GM21390 (cell line): ENCODE measurements around the gene POLRMT.
"Not testable (repeated sequence)": the region's sequence is repeated elsewhere in the genome, so short reads cannot be mapped to it uniquely, and the experiment has no call there.

Experiments
- ATAC-seq: cut with Tn5 transposase; IDR thresholded peaks from one replicate; pipeline ENCODE4 v1.9.1; 2021; ENCODE audit not compliant: unreplicated experiment

The POLRMT gene

DNA sequence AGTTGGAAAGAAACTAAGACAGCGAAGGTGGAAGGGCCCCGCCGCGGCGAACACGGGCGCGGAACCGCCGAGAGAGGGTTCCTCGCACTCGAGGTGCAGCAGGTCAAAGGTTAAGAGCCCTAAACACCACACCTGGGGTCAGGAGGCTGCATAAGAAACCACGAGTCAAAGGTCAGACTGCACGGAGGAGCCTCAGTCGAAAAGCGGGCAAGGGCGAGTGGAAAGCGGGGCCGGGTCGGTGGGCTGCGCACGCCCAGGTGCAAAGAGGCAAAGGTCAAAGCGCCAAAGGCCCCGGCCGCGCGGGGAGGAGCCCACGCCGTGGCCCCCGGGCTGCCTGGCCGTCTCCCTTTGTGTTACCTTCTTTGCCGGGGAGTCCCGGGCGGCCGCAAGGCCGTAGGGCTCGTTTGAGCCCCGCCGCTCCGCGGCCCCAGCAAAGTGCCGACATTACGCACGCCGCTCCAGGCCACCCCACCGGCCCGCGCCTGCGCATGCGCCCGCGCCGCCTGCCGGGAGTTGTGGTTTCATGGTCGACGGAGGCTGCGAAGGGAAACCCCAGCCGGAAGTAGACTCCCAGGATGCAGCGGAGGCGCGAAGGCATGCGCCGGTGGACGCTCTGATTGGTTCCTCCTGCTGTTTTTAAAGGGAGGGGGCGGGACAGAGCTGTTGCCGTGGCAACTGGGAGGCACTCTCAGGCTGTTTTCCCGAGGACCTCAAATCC is at the start of gene POLRMT:
Gene POLRMT (minus strand): TSS at position 470 of the 718 bp plus-strand sequence. CDS start 25 bp downstream, at position 445.
- ATAC-seq, result peak; percentile 76

DNA sequence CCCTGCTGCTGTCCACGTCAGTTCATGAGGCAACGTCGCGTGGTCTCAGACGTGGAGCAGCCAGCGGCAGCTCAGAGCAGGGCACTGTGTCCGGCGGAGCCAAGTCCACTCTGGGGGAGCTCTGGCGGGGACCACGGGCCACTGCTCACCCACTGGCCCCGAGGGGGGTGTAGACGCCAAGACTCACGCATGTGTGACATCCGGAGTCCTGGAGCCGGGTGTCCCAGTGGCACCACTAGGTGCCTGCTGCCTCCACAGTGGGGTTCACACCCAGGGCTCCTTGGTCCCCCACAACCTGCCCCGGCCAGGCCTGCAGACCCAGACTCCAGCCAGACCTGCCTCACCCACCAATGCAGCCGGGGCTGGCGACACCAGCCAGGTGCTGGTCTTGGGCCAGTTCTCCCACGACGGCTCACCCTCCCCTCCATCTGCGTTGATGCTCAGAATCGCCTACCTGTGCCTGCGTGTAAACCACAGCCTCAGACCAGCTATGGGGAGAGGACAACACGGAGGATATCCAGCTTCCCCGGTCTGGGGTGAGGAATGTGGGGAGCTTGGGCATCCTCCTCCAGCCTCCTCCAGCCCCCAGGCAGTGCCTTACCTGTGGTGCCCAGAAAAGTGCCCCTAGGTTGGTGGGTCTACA is 49.5 kb upstream of the POLRMT start:
- ATAC-seq, result no peak

DNA sequence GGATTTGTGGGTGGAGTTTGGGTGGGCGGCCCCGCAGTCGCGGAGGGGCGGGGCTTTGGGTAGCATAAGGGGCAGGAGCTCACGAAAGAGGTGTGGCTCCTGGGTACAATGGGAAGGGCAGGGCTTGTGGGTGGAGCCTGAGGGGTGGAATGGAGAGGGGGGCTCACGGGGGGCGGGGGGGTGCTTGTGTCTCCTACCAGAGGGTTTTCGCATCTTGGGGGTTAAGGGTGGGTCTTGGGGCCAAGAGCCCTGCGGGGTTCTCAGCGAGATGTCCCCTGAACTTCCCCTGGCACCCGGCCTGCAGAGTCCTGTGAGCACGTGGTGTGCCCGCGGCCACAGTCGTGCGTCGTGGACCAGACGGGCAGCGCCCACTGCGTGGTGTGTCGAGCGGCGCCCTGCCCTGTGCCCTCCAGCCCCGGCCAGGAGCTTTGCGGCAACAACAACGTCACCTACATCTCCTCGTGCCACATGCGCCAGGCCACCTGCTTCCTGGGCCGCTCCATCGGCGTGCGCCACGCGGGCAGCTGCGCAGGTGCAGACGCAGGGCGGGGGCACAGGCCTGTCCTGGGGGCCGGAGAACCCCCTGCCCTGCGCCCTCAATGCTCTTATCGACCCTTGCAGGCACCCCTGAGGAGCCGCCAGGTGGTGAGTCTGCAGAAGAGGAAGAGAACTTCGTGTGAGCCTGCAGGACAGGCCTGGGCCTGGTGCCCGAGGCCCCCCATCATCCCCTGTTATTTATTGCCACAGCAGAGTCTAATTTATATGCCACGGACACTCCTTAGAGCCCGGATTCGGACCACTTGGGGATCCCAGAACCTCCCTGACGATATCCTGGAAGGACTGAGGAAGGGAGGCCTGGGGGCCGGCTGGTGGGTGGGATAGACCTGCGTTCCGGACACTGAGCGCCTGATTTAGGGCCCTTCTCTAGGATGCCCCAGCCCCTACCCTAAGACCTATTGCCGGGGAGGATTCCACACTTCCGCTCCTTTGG is 48.0 kb upstream of the POLRMT start:
- ATAC-seq, result no peak

DNA sequence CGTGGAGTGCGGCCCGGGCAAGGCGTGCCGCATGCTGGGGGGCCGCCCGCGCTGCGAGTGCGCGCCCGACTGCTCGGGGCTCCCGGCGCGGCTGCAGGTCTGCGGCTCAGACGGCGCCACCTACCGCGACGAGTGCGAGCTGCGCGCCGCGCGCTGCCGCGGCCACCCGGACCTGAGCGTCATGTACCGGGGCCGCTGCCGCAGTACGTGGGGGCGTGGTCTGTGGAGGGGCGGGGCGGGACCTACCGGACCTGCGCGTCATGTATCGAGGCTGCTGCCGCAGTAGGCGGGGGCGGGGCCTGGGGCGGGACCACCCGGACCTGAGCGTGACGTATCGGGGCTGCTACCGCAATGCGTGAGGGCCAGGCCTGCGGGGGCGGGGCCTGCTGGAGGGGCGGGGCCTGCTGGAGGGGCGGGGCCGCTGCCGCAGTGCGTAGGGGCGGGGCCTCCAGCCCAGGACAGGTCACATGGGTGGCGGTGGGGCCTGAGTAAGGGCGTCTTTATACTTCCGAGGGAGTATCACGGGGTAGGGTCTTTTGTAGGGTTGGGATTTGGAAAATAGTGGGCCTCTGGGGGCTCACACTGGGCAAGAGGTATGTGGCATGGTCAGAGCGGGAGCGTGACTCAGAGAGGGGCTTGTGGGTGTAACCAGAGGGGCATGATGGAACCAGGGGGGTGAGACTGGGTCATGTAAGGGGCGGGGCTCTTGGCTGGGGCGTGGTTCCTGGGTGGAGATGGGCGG is 47.1 kb upstream of the POLRMT start:
- ATAC-seq, result peak; percentile 60

DNA sequence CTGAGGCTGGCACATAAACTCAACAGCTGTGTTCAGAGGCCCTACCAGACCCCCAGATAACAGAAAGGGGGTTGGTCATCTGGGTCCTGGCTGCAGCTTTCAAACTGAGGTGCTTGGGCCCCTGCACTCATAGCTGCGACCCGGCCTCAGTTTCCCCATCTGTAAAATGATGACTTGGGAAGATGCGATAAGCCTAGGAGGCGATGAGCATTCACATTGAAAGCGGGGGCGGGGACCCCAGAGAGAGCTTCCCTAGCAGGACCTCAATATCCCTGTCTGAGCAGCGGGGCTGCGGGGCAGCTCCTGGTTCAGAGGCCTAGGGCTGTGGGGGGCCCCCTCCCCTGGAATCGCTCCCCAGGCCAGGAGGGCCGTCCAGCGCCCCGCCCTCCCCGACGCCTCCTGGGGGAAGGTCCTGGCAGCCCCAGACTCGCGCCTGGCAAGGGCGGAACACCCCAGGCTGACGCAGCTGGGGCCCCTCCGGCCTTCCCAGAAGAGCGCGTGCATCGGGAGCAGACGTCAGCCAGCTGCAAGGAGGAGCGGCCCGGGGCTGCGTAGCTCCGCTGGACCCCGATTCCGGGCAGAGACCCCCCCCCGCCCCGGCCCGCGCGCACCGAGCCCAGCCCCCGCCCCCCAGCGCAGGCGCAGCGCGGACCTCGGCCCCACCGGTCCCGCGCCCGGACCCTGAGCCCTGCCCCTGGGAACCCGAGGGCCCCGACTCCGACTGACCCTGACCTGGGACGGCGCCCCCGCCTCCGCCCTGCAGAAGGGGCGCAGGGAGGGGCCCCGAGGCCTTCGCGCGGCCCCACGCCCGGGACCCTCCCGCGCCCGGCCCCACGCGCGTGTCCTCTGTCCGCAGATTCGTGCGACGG is 46.3 kb upstream of the POLRMT start:
- ATAC-seq, result peak; percentile 3

DNA sequence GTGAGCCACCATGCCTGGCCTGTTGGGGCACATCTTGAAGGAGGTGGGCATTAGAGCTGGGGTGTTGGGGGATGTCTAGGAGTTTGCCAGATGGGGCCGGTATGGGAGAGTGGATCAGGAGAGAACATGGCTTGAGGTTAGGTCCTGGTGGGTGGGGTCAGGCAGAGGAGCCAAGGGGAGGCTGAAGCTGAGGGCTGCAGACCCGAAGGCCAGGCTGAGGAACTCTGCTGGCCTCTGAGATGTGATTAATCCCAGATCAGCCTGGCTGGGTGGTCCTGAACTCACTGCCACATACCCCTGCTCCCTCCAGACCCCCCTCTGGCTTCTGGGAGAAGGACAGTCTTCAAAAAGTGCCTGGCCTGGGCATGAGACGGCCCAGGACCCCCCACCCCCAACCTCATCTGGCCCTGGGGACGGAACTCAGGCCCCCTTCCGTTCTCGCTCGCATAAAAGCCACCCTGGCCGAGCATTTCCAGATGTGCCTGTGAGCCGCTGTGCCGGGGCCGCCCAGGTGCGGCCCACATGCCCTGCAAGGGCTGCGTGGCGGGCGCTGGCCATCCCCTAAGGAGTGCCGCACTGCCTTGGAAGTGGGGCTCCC is 45.6 kb upstream of the POLRMT start:
- no peak for ATAC-seq

DNA sequence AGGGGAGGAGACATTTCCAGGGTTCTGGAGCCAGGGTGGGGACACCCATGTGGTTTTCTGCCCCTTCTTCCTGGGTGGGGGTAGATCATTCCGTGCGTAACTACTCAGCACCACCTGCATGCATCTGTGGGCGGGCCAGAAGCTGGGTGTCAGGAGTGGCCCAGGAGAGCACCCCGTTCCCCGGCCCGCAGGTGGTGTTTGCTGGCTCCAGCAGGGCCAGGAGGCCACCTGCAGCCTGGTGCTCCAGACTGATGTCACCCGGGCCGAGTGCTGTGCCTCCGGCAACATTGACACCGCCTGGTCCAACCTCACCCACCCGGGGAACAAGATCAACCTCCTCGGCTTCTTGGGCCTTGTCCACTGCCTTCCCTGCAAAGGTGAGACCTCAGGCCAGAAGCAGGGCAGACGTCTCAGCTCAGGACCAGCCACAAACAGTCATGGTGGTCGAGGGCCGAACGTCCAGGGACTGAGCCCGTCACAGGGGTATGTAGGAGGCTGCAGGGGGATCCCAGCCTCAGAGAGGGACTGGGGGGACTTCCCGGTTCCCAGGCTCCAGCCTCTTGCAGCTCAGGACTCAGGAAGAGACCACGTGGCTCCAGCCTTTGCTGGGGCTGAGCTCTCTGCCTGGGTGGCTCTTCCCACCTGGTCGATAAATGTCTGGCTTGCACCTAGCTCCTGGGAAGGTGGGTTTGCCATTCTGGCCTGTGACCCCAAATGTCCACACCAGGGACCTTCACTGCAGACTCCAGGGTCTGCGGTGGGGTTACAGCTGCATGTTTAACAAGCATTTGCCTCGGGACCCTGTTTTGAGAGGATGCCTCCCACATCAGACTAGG is 44.5 kb upstream of the POLRMT start:
- ATAC-seq, result no peak

DNA sequence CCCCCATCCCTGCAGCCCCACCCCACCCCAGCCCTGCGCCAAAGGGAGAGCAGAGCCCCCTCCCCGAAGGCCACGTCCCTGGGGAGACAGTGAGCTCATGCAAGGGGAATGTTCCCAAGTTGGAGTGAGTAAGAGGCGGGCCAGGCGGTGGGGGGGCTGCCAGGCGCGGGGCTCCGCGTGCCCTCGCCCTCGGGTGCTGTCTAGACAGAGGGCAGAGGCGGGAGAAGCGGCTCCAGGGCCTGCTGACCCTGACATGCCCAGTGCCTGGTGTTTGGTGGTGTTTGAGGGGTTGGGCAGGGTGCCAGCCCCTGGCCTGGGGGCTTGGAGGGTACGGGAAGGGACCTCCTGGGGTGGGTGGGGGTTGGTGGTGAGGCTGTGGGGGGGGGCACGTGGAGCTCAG is 43.9 kb upstream of the POLRMT start:
- no peak for ATAC-seq

DNA sequence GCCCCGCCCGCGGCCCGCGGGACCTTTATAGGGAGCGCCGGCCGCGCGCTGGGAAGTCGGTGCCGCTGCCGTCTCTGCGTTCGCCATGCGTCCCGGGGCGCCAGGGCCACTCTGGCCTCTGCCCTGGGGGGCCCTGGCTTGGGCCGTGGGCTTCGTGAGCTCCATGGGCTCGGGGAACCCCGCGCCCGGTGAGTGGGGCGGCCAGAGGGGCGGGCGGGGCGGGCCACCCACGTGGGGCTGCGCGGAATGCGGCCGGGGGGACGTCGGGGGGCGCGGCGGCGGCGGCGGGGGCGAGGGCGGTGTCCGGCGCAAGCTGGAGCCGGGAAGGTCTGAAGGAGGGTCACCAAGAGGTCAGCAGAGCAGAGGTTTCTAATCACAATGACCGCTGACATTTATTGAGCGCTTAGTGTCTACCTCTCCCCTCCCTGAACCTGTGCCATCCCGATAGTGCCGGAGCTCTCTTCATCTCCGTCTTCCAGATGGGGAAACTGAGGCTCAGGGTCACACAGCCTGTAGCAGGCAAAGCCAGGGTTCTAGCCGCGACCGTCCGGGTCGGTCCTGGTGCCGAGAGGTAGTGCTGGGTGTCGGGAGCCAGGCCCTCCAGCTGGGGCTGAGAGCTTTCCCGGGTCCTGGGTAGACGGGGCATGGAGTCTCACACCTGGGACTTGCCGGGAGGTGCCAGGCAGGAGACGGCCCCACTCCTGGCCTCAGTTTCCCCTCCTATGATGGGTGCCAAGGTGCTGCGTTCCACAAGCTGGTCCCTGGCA is 43.2 kb upstream of the POLRMT start, which contains the start of gene FSTL3:
Gene FSTL3 (plus strand): TSS at position 54 of the 767 bp plus-strand sequence. CDS start 32 bp downstream, at position 86.
- ATAC-seq, result no peak

DNA sequence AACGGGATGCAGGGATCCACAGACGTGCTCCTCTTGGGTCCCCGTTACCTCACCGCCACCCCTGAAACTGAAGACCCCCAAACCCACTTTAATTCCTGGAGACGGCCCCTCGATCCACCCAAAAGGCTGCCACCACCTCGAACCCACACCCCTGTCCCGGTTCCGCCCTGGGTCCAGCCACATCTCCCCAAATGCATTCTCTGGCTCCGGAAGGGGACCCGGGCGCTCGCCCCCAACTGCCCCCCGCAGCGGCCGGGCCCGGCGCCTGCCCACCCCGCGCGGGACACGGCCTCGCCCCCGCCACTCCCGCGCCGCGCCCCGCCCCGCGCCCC is 42.6 kb upstream of the POLRMT start:
- no peak for ATAC-seq

DNA sequence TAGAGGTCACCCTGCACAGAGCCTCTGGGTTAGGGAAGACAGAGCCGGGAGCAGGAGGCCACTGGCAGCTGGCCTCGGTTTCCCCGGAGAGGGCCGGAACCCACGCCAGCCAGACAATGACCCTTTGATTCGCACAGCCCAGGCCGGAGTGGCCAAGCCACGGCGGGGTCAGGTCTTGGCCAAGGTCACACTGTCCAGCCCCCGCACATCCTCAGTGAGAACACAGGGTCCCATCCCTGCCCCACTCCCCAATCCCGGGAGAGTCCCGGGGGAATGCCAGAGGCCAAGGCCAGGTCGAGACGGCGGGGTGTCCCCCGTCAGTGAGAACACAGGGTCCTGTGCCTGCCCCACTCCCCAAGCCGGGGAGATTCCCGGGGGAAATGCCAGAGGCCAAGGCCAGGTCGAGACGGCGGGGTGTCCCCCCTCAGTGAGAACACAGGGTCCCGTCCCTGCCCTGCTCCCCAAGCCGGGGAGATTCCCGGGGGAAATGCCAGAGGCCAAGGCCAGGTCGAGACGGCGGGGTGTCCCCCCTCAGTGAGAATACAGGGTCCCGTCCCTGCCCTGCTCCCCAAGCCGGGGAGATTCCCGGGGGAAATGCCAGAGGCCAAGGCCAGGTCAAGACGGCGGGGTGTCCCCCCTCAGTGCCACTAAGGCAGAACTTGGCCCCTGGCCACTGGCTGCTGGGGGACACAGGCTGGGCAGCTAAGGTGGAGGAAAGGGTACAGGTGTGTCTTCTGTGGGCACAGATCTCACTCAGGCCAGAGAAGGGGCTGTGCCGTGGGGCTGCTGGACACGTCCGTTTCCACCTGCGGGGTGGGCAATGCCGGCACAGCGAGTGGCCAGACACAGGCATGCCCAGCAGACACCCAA is 41.2 kb upstream of the POLRMT start:
- no peak for ATAC-seq

DNA sequence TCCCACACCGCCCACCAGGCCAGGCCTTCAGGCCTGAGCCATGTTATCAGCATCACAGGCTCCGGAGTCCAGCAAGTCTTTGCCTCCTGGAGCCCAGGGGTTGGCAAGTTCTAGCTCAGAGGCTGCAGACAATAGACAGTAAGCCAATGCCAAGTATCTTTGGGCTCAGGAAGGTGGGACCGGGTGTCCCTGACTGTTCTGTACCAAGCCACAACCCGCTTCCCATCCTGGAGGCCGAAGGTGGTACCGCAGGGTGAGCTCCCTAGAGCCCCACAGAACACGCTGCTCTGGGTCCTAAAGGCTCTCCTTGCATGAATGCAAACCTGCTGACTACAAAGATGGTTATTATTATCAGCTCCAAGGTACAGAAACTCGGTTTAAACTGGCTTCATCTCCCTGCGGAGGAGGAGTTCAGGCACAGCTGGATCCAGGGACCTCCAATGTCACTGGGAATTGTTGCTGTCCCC is 37.3 kb upstream of the POLRMT start:
- no peak for ATAC-seq

DNA sequence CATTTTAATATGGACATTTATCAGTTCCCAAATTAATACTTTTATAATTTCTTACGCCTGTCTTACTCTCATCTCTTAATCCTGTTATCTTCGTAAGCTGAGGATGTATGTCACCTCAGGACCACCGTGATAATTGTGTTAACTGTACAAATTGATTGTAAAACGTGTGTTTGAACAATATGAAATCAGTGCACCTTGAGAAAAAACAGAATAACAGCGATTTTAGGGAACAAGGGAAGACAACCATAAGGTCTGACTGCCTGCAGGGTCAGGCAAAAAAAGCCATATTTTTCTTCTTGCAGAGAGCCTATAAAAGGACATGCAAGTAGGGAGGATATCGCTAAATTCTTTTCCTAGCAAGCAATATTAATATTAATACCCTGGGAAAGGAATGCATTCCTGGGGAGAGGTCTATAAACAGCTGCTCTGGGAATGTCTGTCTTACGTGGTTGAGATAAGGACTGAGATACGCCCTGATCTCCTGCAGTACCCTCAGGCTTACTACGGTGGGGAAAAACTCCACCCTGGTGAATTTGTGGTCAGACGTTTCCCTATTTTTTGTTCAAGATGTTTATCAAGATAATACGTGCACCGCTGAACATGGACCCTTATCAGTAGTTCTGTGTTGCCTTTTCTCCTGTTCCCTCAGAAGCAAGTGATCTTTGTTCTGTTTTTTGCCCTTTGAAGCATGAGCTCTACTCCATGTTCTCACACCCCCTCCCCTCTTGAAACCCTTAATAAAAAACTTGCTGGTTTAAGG is 35.5 kb upstream of the POLRMT start:
- ATAC-seq, result not testable (repeated sequence)

DNA sequence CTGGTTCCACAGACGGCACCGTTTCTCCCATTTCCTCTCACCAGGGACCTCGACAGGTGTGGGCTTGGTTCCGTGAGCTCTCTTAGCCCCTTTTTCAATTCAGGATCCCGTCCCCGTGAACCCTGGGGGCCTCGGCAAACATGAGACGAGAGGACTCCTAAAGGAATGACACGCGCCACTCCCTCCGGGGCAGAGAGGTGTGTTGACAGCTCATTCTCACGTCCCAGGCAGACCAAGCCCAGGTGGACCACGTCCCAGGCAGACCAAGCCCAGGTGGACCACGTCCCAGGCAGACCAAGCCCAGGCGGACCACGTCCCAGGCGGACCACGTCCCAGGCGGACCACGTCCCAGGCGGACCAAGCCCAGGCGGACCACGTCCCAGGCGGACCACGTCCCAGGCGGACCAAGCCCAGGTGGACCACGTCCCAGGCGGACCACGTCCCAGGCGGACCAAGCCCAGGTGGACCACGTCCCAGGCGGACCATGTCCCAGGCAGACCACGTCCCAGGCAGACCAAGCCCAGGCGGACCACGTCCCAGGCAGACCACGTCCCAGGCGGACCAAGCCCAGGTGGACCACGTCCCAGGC is 33.7 kb upstream of the POLRMT start:
- not testable (repeated sequence) for ATAC-seq

DNA sequence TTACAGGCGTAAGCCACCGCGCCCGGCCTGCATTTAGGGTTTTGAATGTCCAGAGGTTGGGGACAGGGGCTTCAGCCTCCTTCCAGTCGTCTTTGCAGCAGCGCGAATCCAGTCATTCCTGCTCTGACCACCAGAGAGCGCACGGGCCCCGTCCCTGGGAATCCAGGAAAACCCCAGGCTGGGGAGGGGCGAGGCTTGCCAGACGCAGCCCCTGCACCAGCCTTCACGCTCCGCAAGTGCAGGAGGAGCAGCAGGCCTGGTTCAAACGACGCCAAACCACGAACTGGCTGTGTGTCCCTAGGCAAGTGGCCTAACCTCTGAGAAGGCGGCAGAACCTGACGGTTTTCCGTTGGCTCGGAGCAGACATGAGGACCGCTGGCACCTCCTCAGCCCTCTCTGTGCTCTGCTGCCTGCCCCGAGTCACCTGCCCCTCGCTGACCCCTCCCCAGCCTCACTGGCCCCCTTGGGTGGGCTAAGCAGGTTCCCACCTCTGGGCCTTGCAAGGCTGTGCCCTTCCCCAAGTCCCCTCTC is 31.6 kb upstream of the POLRMT start:
- no peak for ATAC-seq
